GM23338 (cell line): ENCODE data around the gene AXL. TPM values are rescaled to one million over a fixed set of nuclear protein-coding genes. Genes with fewer than 3 reads are reported as not detected.

ENCODE experiments used
- ATAC-seq: fragments of 200-7000 bp; cut with Tn5 transposase; 3 replicates; pipeline ENCODE4 v1.9.1; 2020
- DNase-seq: peaks from one replicate; pipeline ENCODE4 v3.0.0-alpha.2; 2015; ENCODE audit warnings: low spot score
- H2AFZ ChIP-seq: fragments of 200-600 bp; sonication (generic); 2 replicates; pipeline ENCODE4 v1.8.0; 2016; ENCODE audit warnings: antibody characterized with exemption, mild to moderate bottlenecking, moderate library complexity
- H3F3A ChIP-seq: fragments of 200-600 bp; sonication (generic); replicated peaks from 2 replicates; pipeline ENCODE4 v1.8.0; 2017; ENCODE audit warnings: antibody characterized with exemption, mixed run types, low read depth
- H3K27ac ChIP-seq: fragments of 200-600 bp; sonication (generic); 2 replicates; pipeline ENCODE4 v1.6.1; 2016; ENCODE audit warnings: low read depth
- H3K27me3 ChIP-seq: fragments of 200-600 bp; sonication (generic); 2 replicates; pipeline ENCODE4 v1.8.0; 2016; ENCODE audit warnings: mild to moderate bottlenecking, mixed run types, moderate library complexity; ENCODE audit not compliant: insufficient read depth
- H3K36me3 ChIP-seq: fragments of 200-600 bp; sonication (generic); 2 replicates; pipeline ENCODE4 v1.8.0; 2016; ENCODE audit warnings: mild to moderate bottlenecking; ENCODE audit not compliant: insufficient read depth
- H3K4me1 ChIP-seq: fragments of 200-600 bp; sonication (generic); 2 replicates; pipeline ENCODE4 v1.8.0; 2016; ENCODE audit warnings: mild to moderate bottlenecking, moderate library complexity; ENCODE audit not compliant: insufficient read depth
- H3K4me2 ChIP-seq: fragments of 200-600 bp; sonication (generic); 2 replicates; pipeline ENCODE4 v1.7.1; 2017; ENCODE audit warnings: mixed run types
- H3K4me3 ChIP-seq: fragments of 200-600 bp; sonication (generic); 2 replicates; pipeline ENCODE4 v1.6.1; 2016; ENCODE audit warnings: mixed run types
- H3K79me2 ChIP-seq: fragments of 200-600 bp; sonication (generic); replicated peaks from 2 replicates; pipeline ENCODE4 v1.8.0; 2017; ENCODE audit warnings: mild to moderate bottlenecking; ENCODE audit not compliant: insufficient read depth
- H3K9me2 ChIP-seq: fragments of 200-600 bp; sonication (generic); 2 replicates; pipeline ENCODE4 v1.8.0; 2017; ENCODE audit not compliant: insufficient read depth
- H4K20me1 ChIP-seq: fragments of 200-600 bp; sonication (generic); replicated peaks from 2 replicates; pipeline ENCODE4 v1.8.0; 2017; ENCODE audit warnings: mild to moderate bottlenecking; ENCODE audit not compliant: insufficient read depth
- H3K27ac Mint-ChIP-seq: 2 replicates; pipeline ENCODE4 v1.8.0; 2020; ENCODE audit warnings: inconsistent platforms, mild to moderate bottlenecking, moderate library complexity, mixed read lengths
- H3K27me3 Mint-ChIP-seq: 3 replicates; pipeline ENCODE4 v1.8.0; 2022; ENCODE audit warnings: low read depth, mild to moderate bottlenecking, moderate library complexity, mixed read lengths, inconsistent platforms; ENCODE audit not compliant: insufficient read depth, poor library complexity
- H3K36me3 Mint-ChIP-seq: 3 replicates; pipeline ENCODE4 v1.8.0; 2021; ENCODE audit warnings: low read depth, mild to moderate bottlenecking, inconsistent platforms, moderate library complexity, mixed read lengths
- H3K4me1 Mint-ChIP-seq: 3 replicates; pipeline ENCODE4 v1.8.0; 2020; ENCODE audit warnings: mild to moderate bottlenecking, inconsistent platforms, mixed read lengths
- H3K4me3 Mint-ChIP-seq: 3 replicates; pipeline ENCODE4 v1.8.0; 2021; ENCODE audit warnings: moderate library complexity, mild to moderate bottlenecking, inconsistent platforms, mixed read lengths
- H3K9me3 Mint-ChIP-seq: 3 replicates; pipeline ENCODE4 v1.8.0; 2020; ENCODE audit warnings: moderate library complexity, mild to moderate bottlenecking, inconsistent platforms, mixed read lengths
- CREB1 ChIP-seq: fragments of 250-450 bp; sonication (Bioruptor Pico); IDR thresholded peaks from 2 replicates; pipeline ENCODE4 v1.5.0; 2020; ENCODE audit warnings: low read depth, mild to moderate bottlenecking, moderate library complexity
- ETS1 ChIP-seq: IDR thresholded peaks from 2 replicates; pipeline ENCODE4 v1.6.1; 2016; ENCODE audit warnings: antibody characterized with exemption
- EZH2 ChIP-seq: fragments of 200-600 bp; sonication (generic); IDR thresholded peaks from one replicate; pipeline ENCODE4 v1.8.0; 2017; ENCODE audit warnings: antibody characterized with exemption, mild to moderate bottlenecking, low read depth; ENCODE audit not compliant: unreplicated experiment
- EZH2phosphoT487 ChIP-seq: fragments of 200-600 bp; sonication (generic); IDR thresholded peaks from one replicate; pipeline ENCODE4 v1.8.1; 2018; ENCODE audit warnings: antibody characterized with exemption; ENCODE audit not compliant: unreplicated experiment
- JUNB ChIP-seq: IDR thresholded peaks from one replicate; pipeline ENCODE4 v1.6.1; 2016; ENCODE audit warnings: antibody characterized with exemption; ENCODE audit not compliant: unreplicated experiment
- NANOG ChIP-seq: IDR thresholded peaks from 2 replicates; pipeline ENCODE4 v1.6.1; 2016; ENCODE audit warnings: antibody characterized with exemption, borderline replicate concordance
- POLR2AphosphoS5 ChIP-seq: IDR thresholded peaks from 2 replicates; pipeline ENCODE4 v1.6.1; 2016; ENCODE audit warnings: antibody characterized with exemption, low read depth
- REST ChIP-seq: IDR thresholded peaks from one replicate; pipeline ENCODE4 v1.6.1; 2018; ENCODE audit warnings: antibody characterized with exemption; ENCODE audit not compliant: unreplicated experiment
- STAT1 ChIP-seq: IDR thresholded peaks from one replicate; pipeline ENCODE4 v1.6.1; 2016; ENCODE audit warnings: antibody characterized with exemption; ENCODE audit not compliant: unreplicated experiment
- ZNF114 ChIP-seq: fragments of 250-450 bp; sonication (Bioruptor Pico); IDR thresholded peaks from 2 replicates; pipeline ENCODE4 v1.5.0; 2020; ENCODE audit warnings: mild to moderate bottlenecking, moderate library complexity
- ZNF331 ChIP-seq: fragments of 250-450 bp; sonication (Bioruptor Pico); IDR thresholded peaks from 2 replicates; pipeline ENCODE4 v1.5.0; 2020; ENCODE audit warnings: low read depth, mild to moderate bottlenecking, moderate library complexity
- ZNF462 ChIP-seq: fragments of 250-450 bp; sonication (Bioruptor Pico); IDR thresholded peaks from 2 replicates; pipeline ENCODE4 v1.5.0; 2020; ENCODE audit warnings: mild to moderate bottlenecking, moderate library complexity
- polyA plus RNA-seq: library from polyadenylated mRNA; unstranded; fragments of >200 nt; fragmentation: Nextera tagmentation; extraction: Ambion mirVana; gene quantifications from 2 replicates; pipeline ENCODE4 v1.2.1, GENCODE V29; 2016
- total RNA-seq: library from RNA; depleted of rRNA; stranded (reverse); fragments of >200 nt; shearing (Covaris generic); gene quantifications from 2 replicates; pipeline ENCODE4 v1.2.3, GENCODE V29; 2014
- TF ChIP-seq, protein P1 (sequence below), 2 experiments: fragments of 200-600 bp in 1 of 2; sonication (generic) in 1 of 2; conservative IDR thresholded peaks; 2 replicates each; pipeline versions ENCODE4 v1.5.1 to v1.6.1; 2016 to 2017; ENCODE audit warnings: antibody characterized with exemption in 2 of 2, low read depth in 2 of 2, mild to moderate bottlenecking in 2 of 2, moderate library complexity in 1 of 2

The AXL gene
- total and polyA plus RNA-seq, 2 experiments from 2014 or later = 9.0 to 28.4 TPM

DNA sequence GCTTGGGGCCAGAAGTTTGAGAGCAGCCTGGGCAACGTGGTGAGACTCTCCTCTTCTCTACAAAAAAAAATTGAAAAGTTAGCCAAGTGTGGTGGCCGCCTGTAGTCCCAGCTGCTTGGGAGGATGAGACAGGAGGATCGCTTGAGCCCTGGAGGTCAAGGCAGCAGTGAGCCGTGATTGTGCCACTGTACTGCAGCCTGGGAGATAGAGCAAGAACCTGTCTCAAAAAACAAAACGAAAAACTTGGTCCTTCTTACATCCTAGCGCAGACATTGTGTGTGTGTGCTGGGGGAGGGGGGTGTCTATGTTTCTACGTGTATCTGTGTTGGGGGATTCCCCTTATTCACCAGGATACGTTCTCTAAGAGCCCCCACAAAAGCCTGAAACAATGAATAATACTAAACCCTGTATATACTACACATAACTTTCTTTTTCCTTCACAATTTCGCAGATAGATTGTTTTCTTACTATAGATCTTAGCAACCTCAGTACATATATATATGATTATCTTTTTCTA lies 7.9 kb downstream of the AXL start:
- Histone ChIP-seq H3K27ac (peak overlapping the region; percentile 80; the same call in 1 of the 2 replicates), H3K79me2 (no peaks in the 10 kb centered on the region), H3K4me1 (peaks cover 28% of the 10 kb centered on the region), H3K9me2 (no peaks in the 10 kb centered on the region), H3F3A (peaks cover 26% of the 10 kb centered on the region), H3K36me3 (no peaks in the 10 kb centered on the region), H3K4me3 (peak overlapping the region; percentile 67), H3K4me2 (peak overlapping the region; percentile 86), H4K20me1 (no peaks in the 10 kb centered on the region), H2AFZ (no peak overlapping the region), H3K27me3 (no peaks in the 10 kb centered on the region)
- Mint-ChIP-seq H3K27me3 (peaks cover 5% of the 10 kb centered on the region), H3K9me3 (no peaks in the 10 kb centered on the region), H3K36me3 (peaks cover 9% of the 10 kb centered on the region; the same call in 2 of the 3 replicates), H3K4me3 (peak overlapping the region; percentile 72), H3K4me1 (peaks cover 39% of the 10 kb centered on the region), H3K27ac (no peak overlapping the region)
- TF ChIP-seq EZH2 = no peak
- no peak for TF ChIP-seq JUNB
- no peak for TF ChIP-seq NANOG
- TF ChIP-seq ETS1 = no peak
- TF ChIP-seq STAT1 = no peak
- no peak for TF ChIP-seq CREB1 (CRISPR knock-in tag)
- TF ChIP-seq ZNF462 (CRISPR knock-in tag) = no peak
- no peak for TF ChIP-seq ZNF114 (CRISPR knock-in tag)
- no peak for TF ChIP-seq ZNF331 (CRISPR knock-in tag)
- TF ChIP-seq EZH2phosphoT487 = no peak
- TF ChIP-seq POLR2AphosphoS5 = no peak
- TF ChIP-seq, protein P1, sequence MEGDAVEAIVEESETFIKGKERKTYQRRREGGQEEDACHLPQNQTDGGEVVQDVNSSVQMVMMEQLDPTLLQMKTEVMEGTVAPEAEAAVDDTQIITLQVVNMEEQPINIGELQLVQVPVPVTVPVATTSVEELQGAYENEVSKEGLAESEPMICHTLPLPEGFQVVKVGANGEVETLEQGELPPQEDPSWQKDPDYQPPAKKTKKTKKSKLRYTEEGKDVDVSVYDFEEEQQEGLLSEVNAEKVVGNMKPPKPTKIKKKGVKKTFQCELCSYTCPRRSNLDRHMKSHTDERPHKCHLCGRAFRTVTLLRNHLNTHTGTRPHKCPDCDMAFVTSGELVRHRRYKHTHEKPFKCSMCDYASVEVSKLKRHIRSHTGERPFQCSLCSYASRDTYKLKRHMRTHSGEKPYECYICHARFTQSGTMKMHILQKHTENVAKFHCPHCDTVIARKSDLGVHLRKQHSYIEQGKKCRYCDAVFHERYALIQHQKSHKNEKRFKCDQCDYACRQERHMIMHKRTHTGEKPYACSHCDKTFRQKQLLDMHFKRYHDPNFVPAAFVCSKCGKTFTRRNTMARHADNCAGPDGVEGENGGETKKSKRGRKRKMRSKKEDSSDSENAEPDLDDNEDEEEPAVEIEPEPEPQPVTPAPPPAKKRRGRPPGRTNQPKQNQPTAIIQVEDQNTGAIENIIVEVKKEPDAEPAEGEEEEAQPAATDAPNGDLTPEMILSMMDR (conservative IDR thresholded peaks at IDR 0.05; ENCODE audit: low read depth in 2 of 2) = no peak
- no peak for TF ChIP-seq REST
- no peak for DNase-seq
- ATAC-seq = no peak
